SK-N-SH (cell line): Measurements from ENCODE around the gene TRIM71. TPM values are rescaled to one million over a fixed set of nuclear protein-coding genes. Genes with fewer than 3 reads are reported as not detected.

Experiments
- CTCF ChIA-PET: fragments of 300-600, 350-600 bp; formaldehyde crosslinking; extraction: SDS; loops from one replicate; lab custom pipeline; 2021; lab: Yijun Ruan, JAX
- POLR2A ChIA-PET: fragments of 350-600 bp; sonication (Branson Sonifier 250); formaldehyde crosslinking; extraction: SDS; loops from one replicate; lab custom pipeline; 2020; ENCODE audit warnings: antibody characterized with exemption, inconsistent platforms; lab: Yijun Ruan, JAX
- DNase-seq: peaks from one replicate; pipeline ENCODE4 v3.0.0; 2012
- H2AFZ ChIP-seq: fragments of 200-600 bp; sonication (generic); 2 replicates; pipeline ENCODE4 v1.8.1; 2016; ENCODE audit warnings: antibody characterized with exemption, mild to moderate bottlenecking, low read depth
- H3F3A ChIP-seq: fragments of 200-600 bp; sonication (generic); replicated peaks from 2 replicates; pipeline ENCODE3; 2016; ENCODE audit warnings: antibody characterized with exemption, mild to moderate bottlenecking; ENCODE audit not compliant: insufficient read depth
- H3K27ac ChIP-seq, 2 experiments: fragments of 200-500 bp in 1 of 2; fragments of 200-600 bp in 1 of 2; sonication (Bioruptor generic) in 1 of 2; sonication (generic), shearing (Covaris generic) in 1 of 2; 2 replicates each; pipeline versions ENCODE4 v1.5.1 to v1.6.1; 2014 to 2016; ENCODE audit warnings: low read depth in 2 of 2, inconsistent platforms in 1 of 2, low read length in 1 of 2, mild to moderate bottlenecking in 1 of 2, mixed read lengths in 1 of 2
- H3K27me3 ChIP-seq: fragments of 200-600 bp; sonication (generic), shearing (Covaris generic); 2 replicates; pipeline ENCODE4 v1.6.1; 2016; ENCODE audit warnings: mixed run types; ENCODE audit not compliant: insufficient read depth
- H3K36me3 ChIP-seq, 2 experiments: fragments of 200-500 bp in 1 of 2; fragments of 200-600 bp in 1 of 2; sonication (Bioruptor generic) in 1 of 2; sonication (generic) in 1 of 2; replicated peaks in 1 of 2; 2 replicates each; pipeline versions ENCODE3 to v1.5.1; 2014 to 2016; ENCODE audit warnings: low read length in 1 of 2, mild to moderate bottlenecking in 1 of 2; ENCODE audit not compliant: insufficient read depth in 2 of 2, control insufficient read depth in 1 of 2
- H3K4me1 ChIP-seq, 2 experiments: fragments of 200-500 bp in 1 of 2; fragments of 200-600 bp in 1 of 2; sonication (Bioruptor generic) in 1 of 2; sonication (generic), shearing (Covaris generic) in 1 of 2; 2 replicates each; pipeline versions ENCODE4 v1.5.1 to v1.6.1; 2014 to 2016; ENCODE audit warnings: low read depth in 1 of 2, low read length in 1 of 2, mixed run types in 1 of 2; ENCODE audit not compliant: insufficient read depth in 2 of 2, control insufficient read depth in 1 of 2
- H3K4me2 ChIP-seq: fragments of 200-600 bp; sonication (generic), shearing (Covaris generic); 2 replicates; pipeline ENCODE4 v1.6.1; 2017; ENCODE audit warnings: mixed run types
- H3K4me3 ChIP-seq, 2 experiments: fragments of 200-500 bp in 1 of 2; fragments of 200-600 bp in 1 of 2; sonication (Bioruptor generic) in 1 of 2; sonication (generic), shearing (Covaris generic) in 1 of 2; 2 replicates each; pipeline versions ENCODE4 v1.5.1 to v1.8.1; 2014 to 2016; ENCODE audit warnings: low read depth in 2 of 2, inconsistent platforms in 1 of 2, low read length in 1 of 2, mild to moderate bottlenecking in 1 of 2, mixed read lengths in 1 of 2, moderate library complexity in 1 of 2
- H3K79me2 ChIP-seq: fragments of 200-600 bp; sonication (generic); 2 replicates; pipeline ENCODE4 v1.8.1; 2017; ENCODE audit warnings: mild to moderate bottlenecking; ENCODE audit not compliant: insufficient read depth
- H3K9ac ChIP-seq: fragments of 200-600 bp; sonication (generic); 2 replicates; pipeline ENCODE4 v1.6.1; 2017; ENCODE audit warnings: mixed run types
- H3K9me2 ChIP-seq: fragments of 200-600 bp; sonication (generic); 2 replicates; pipeline ENCODE4 v1.6.1; 2017; ENCODE audit warnings: mixed run types
- H3K9me3 ChIP-seq: fragments of 200-600 bp; sonication (generic); 2 replicates; pipeline ENCODE4 v1.6.1; 2017; ENCODE audit warnings: mixed run types, mild to moderate bottlenecking, moderate library complexity
- H4K20me1 ChIP-seq: fragments of 200-600 bp; sonication (generic); 2 replicates; pipeline ENCODE4 v1.6.1; 2017; ENCODE audit warnings: mild to moderate bottlenecking, mixed run types; ENCODE audit not compliant: insufficient read depth
- CHD2 ChIP-seq: fragments of 150-350 bp; IDR thresholded peaks from 2 replicates; pipeline ENCODE4 v1.6.1; 2018; ENCODE audit warnings: low read length; ENCODE audit not compliant: partially characterized antibody
- ELF1 ChIP-seq: IDR thresholded peaks from 2 replicates; pipeline ENCODE4 v1.4.0; 2012
- EP300 ChIP-seq, 2 experiments: IDR thresholded peaks; 2 replicates each; pipeline versions ENCODE4 v1.4.0 to v1.6.1; 2012; ENCODE audit warnings: borderline replicate concordance in 1 of 2, low read depth in 1 of 2, low read length in 1 of 2
- FOSL2 ChIP-seq: IDR thresholded peaks from 2 replicates; pipeline ENCODE4 v1.4.0; 2012; ENCODE audit warnings: low read depth, mild to moderate bottlenecking, moderate library complexity, borderline replicate concordance
- FOXM1 ChIP-seq: IDR thresholded peaks from 2 replicates; pipeline ENCODE4 v1.4.0; 2012; ENCODE audit warnings: low read depth, mild to moderate bottlenecking
- GABPA ChIP-seq: IDR thresholded peaks from 2 replicates; pipeline ENCODE4 v1.4.0; 2012; ENCODE audit warnings: low read depth, mild to moderate bottlenecking
- MAX ChIP-seq: IDR thresholded peaks from 2 replicates; pipeline ENCODE4 v1.4.0; 2012; ENCODE audit warnings: low read depth
- NFIC ChIP-seq: IDR thresholded peaks from 2 replicates; pipeline ENCODE4 v1.4.0; 2012; ENCODE audit warnings: borderline replicate concordance
- PBX3 ChIP-seq: IDR thresholded peaks from 2 replicates; pipeline ENCODE4; 2012
- POLR2AphosphoS5 ChIP-seq: IDR thresholded peaks from 2 replicates; pipeline ENCODE4 v1.6.1; 2012; ENCODE audit warnings: low read depth, low read length
- REST ChIP-seq: IDR thresholded peaks from 2 replicates; pipeline ENCODE4 v1.6.1; 2012; ENCODE audit warnings: mild to moderate bottlenecking, low read depth, low read length, moderate library complexity
- SIN3A ChIP-seq: IDR thresholded peaks from 2 replicates; pipeline ENCODE4 v1.6.1; 2012; ENCODE audit warnings: low read depth, mild to moderate bottlenecking, low read length, moderate library complexity, borderline replicate concordance
- TCF12 ChIP-seq: IDR thresholded peaks from 2 replicates; pipeline ENCODE4 v1.4.0; 2012
- TEAD4 ChIP-seq: IDR thresholded peaks from 2 replicates; pipeline ENCODE4 v1.4.0; 2012; ENCODE audit warnings: mild to moderate bottlenecking, borderline replicate concordance; ENCODE audit not compliant: insufficient read depth
- USF1 ChIP-seq: IDR thresholded peaks from 2 replicates; pipeline ENCODE4 v1.4.0; 2012; ENCODE audit warnings: low read depth, borderline replicate concordance
- USF2 ChIP-seq: fragments of 150-350 bp; IDR thresholded peaks from 2 replicates; pipeline ENCODE4 v1.6.1; 2017; ENCODE audit warnings: antibody characterized with exemption, low read length, low read depth, borderline replicate concordance
- WGBS: methylation state at CpG from one replicate; pipeline ENCODE4 v1.1.6; 2017; ENCODE audit warnings: low lambda C conversion rate; 5-methylcytosine and 5-hydroxymethylcytosine counted together
- polyA plus RNA-seq, 3 experiments: library from polyadenylated mRNA; depleted of rRNA; stranded (reverse); fragments of >200 nt; gene quantifications; 2 replicates each; pipeline ENCODE4 v1.2.3, GENCODE V29; 2012

Gene TRIM71
- polyA plus RNA-seq, 1 of the 3 experiments (the other 2 are of a cell fraction): not detected

GRCh38 chr3:32850226-32850625 is 32.4 kb downstream of the TRIM71 start:
- Histone ChIP-seq H3K4me3 (no peak overlapping the region), H2AFZ (no peak overlapping the region), H3K27ac (no peak overlapping the region)
- no peak for TF ChIP-seq NFIC
- TF ChIP-seq FOXM1: no peak
- no peak for TF ChIP-seq ELF1
- TF ChIP-seq GABPA: no peak
- no peak for TF ChIP-seq USF2
- TF ChIP-seq CHD2: no peak
- TF ChIP-seq PBX3: no peak
- TF ChIP-seq REST: no peak
- no peak for TF ChIP-seq TEAD4
- TF ChIP-seq, all 33 proteins: peak for 0
- no peak for DNase-seq
- H3K4me1 ChIP-seq: no peaks in the 10 kb centered on the region; a peak in 1 of 4 replicates
- no peaks in the 10 kb centered on the region for H3F3A ChIP-seq
- H3K27me3 ChIP-seq: no peaks in the 10 kb centered on the region
- no peaks in the 10 kb centered on the region for H4K20me1 ChIP-seq
- no peaks in the 10 kb centered on the region for H3K79me2 ChIP-seq
- H3K9me2 ChIP-seq: no peaks in the 10 kb centered on the region
- H3K36me3 ChIP-seq: no peaks in the 10 kb centered on the region
- H3K9ac ChIP-seq: no peak overlapping the region
- CTCF ChIA-PET: interaction anchor here (0.7 kb wide), 1 partner anchor 15 kb away, joined by 3 read pairs; no protein-coding TSS in a partner anchor
- no peaks in the 10 kb centered on the region for H3K9me3 ChIP-seq
- H3K4me2 ChIP-seq: no peak overlapping the region
- POLR2A ChIA-PET: no interaction called here
- WGBS: 67% methylated on average over 3 of the region's 3 CpGs

- Histone ChIP-seq H3K4me2 (no peak overlapping the region), H3K9me2 (no peaks in the 10 kb centered on the region), H3K4me1 (no peaks in the 10 kb centered on the region), H4K20me1 (no peaks in the 10 kb centered on the region), H3F3A (no peaks in the 10 kb centered on the region), H3K27ac (no peak overlapping the region), H3K9ac (no peak overlapping the region), H3K79me2 (no peaks in the 10 kb centered on the region), H3K9me3 (no peaks in the 10 kb centered on the region), H3K36me3 (no peaks in the 10 kb centered on the region), H2AFZ (no peak overlapping the region), H3K4me3 (no peak overlapping the region), H3K27me3 (no peaks in the 10 kb centered on the region)
- ChIA-PET POLR2A (no interaction called here), CTCF (interaction anchor here (0.6 to 0.7 kb wide), 2 partner anchors 15 to 116 kb away, joined by 3 read pairs; no protein-coding TSS in a partner anchor)
- no peak for DNase-seq
- 79% methylated on average over 5 of the region's 5 CpGs for WGBS
- TF ChIP-seq TCF12 (no peak), EP300 (IDR thresholded peaks at IDR 0.05; ENCODE audit: borderline replicate concordance in 1 of 2, low read depth in 1 of 2, low read length in 1 of 2) (no peak), REST (no peak), SIN3A (no peak), PBX3 (no peak), POLR2AphosphoS5 (no peak), FOSL2 (no peak), MAX (no peak), USF1 (no peak), FOXM1 (no peak)
Measured at GRCh38 chr3:32850636-32851035, 32.8 kb downstream of the TRIM71 start.
